ENCODE data around the gene MPLKIP.
"Not testable (repeated sequence)": the region's sequence is repeated elsewhere in the genome, so short reads cannot be mapped to it uniquely, and the experiment has no call there.

The MPLKIP gene

DNA sequence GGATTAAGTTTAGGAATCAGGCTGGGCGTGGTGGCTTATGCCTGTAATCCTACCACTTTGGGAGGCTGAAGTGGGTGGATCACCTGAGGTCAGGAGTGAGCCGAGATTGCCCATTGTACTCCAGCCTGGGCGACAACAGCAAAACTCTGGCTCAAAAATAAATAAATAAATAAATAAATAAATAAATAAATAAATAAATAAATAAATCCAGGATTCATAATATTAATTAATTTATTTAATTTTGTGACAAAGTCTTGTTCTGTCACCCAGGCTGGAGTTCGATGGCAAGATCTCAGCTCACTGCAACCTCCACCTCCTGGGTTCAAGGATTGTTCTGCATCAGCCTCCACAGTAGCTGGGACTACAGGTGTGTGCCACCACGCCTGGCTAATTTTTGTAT is 4.6 kb upstream of the MPLKIP start:
- POLR2A ChIA-PET = no interaction called here
- CTCF ChIA-PET = no interaction called here
- DNase-seq (ENCODE audit: extremely low spot score) = no peak
- TF ChIP-seq, protein P1, sequence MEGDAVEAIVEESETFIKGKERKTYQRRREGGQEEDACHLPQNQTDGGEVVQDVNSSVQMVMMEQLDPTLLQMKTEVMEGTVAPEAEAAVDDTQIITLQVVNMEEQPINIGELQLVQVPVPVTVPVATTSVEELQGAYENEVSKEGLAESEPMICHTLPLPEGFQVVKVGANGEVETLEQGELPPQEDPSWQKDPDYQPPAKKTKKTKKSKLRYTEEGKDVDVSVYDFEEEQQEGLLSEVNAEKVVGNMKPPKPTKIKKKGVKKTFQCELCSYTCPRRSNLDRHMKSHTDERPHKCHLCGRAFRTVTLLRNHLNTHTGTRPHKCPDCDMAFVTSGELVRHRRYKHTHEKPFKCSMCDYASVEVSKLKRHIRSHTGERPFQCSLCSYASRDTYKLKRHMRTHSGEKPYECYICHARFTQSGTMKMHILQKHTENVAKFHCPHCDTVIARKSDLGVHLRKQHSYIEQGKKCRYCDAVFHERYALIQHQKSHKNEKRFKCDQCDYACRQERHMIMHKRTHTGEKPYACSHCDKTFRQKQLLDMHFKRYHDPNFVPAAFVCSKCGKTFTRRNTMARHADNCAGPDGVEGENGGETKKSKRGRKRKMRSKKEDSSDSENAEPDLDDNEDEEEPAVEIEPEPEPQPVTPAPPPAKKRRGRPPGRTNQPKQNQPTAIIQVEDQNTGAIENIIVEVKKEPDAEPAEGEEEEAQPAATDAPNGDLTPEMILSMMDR (IDR thresholded peaks at IDR 0.05; ENCODE audit: control extremely low read depth, extremely low read depth, low read depth, missing control alignments) = no peak

DNA sequence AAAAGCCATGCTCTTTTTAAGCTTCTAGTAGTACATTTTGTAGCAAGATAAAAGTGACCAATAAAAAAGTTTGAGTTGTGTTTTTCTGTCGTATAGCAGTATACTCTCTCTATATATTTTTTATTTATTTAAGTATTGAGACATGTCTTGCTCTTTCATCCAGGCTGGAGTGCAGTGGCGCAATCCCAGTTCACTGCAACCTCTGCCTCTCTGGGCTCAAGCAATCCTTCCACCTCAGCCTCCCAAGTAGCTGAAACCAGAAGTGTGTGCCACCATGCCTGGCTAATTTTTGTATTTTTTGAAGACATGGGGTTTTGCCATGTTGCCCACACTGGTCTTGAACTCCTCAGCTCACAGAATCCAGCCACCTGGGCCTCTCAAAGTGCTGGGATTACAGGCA is 3.1 kb upstream of the MPLKIP start:
- no peak for DNase-seq (ENCODE audit: extremely low spot score)
- ChIA-PET POLR2A (no interaction called here), CTCF (no interaction called here)
- TF ChIP-seq, protein P1 (IDR thresholded peaks at IDR 0.05; ENCODE audit: control extremely low read depth, extremely low read depth, low read depth, missing control alignments) = no peak

DNA sequence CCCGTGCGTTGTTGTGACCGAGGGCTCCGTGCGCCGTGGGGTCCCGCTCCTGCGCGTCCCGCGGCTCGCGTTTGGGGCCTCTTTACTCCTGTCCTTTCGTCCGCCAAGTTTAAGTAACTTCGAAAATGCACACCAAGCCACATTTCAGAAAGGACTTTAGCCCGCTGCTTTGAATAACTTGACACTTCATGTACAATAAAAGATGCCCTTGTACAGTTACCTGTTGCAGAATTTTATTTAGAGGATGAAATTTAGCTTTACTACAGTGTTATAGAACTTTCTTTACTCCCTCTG is 842 bp upstream of the MPLKIP start:
- DNase-seq (ENCODE audit: extremely low spot score) = no peak
- CTCF ChIA-PET = interaction anchor here (0.9 to 4.1 kb wide), 23 partner anchors 8 to 560 kb away, joined by 3 to 20 read pairs (median 5); no protein-coding TSS in a partner anchor
- POLR2A ChIA-PET = interaction anchor here (0.9 kb wide), 1 partner anchor 22 kb away, joined by 3 read pairs; no protein-coding TSS in a partner anchor
- TF ChIP-seq, protein P1 (IDR thresholded peaks at IDR 0.05; ENCODE audit: control extremely low read depth, extremely low read depth, low read depth, missing control alignments) = no peak

DNA sequence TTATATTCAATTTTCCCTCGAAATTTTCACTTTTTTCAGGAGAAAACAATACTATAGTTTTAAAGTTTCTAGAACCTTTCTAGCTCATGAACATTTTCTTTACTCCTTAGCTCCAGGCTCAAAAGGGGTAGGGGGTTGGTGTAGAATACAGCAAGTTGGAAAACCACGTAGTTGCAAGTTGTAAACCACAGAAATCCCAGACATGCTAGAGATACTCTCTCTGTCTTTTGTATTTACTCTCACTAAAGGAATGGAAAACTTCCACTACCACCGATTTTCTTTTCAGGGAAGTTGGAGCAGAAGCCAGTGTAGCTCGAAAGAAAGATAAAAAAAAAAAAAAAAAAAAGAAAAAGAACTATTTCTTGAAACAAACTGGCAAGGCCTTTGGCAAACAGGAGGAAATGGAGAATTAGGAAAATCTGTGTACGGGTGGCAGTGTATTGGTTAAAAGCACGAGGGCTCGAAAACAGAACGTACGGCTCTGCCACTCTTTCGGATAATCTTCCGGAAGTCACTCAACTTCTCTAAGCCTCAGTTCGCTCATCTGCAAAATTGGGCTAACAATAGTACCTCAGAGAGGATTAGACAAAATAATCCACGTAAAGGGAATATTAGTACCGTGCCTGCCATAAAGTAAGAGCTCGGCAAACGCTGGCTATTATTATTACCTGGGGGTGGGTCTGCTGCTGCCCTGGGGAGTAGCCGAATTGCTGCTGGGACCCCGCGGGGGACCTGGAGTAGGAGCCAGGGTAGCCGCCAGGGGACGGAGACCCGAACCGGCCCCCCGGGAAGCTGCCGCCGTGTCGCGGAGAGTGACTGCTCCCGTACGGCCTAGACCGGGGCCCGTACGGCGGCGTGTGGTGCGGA is 628 bp downstream of the MPLKIP start:
- ChIA-PET CTCF (interaction anchor here (0.5 to 4.1 kb wide), 22 partner anchors 10 to 705 kb away, joined by 3 to 20 read pairs (median 5); no protein-coding TSS in a partner anchor), POLR2A (interaction anchor here (0.7 kb wide), 1 partner anchor 1735 kb away, joined by 4 read pairs; no protein-coding TSS in a partner anchor)
- DNase-seq (ENCODE audit: extremely low spot score) = no peak
- TF ChIP-seq, protein P1 (IDR thresholded peaks at IDR 0.05; ENCODE audit: control extremely low read depth, extremely low read depth, low read depth, missing control alignments) = no peak

DNA sequence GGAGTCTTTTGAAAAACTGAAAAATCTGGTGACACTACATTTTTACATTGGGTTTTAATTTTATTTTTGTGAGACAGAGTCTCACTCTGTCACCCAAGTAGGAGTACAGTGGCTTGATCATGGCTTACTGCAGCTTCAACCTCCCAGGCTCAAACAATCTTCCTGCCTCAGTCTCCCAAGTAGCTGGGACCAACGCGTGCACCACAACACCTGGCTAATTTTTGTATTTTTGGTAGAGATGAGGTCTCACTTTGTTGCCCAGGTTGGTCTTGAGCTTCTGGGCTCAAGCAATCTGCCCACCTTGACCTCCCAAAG is 11.5 kb downstream of the MPLKIP start:
- no peak for DNase-seq (ENCODE audit: extremely low spot score)
- POLR2A ChIA-PET = no interaction called here
- TF ChIP-seq, protein P1 (IDR thresholded peaks at IDR 0.05; ENCODE audit: control extremely low read depth, extremely low read depth, low read depth, missing control alignments) = no peak
- CTCF ChIA-PET = interaction anchor here (1.0 to 2.1 kb wide), 3 partner anchors 9 to 12 kb away, joined by 3 to 14 read pairs (median 4); partner anchors contain the start of genes MPLKIP and SUGCT

DNA sequence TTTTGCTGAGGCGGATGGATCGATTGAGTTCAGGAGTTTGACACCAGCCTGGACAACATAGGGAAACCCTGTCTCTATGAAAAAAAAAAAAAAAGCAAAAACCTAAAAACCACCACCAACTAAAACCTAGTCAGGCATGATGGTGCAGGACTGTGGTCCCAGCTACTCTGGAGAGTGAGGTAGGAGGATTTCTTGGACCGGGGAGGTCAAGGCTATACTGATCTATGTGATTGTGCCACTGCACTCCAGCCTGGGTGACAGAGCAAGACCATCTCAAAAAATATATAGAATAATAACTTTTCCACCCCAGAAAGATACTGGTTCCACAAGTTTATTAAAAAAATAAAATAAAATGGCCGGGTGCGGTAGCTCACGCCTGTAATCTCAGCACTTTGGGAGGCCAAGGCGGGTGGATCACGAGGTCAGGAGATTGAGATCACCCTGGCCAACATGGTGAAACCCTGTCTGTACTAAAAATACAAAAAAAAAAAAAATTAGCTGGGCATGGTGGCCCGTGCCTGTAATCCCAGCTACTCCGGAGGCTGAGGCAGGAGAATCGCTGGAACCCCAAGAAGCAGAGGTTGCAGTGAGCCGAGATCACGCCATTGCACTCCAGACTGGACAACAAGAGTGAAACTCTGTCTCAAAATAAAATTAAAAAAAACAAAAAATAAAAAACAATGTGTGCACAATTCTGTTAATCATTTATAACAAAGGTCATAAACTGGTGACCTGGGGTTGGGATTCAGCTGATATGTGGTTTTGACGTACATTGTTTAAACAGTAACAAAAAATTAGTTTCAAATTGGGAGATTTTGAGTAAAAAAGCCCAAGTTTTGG is 12.1 kb downstream of the MPLKIP start:
- CTCF ChIA-PET = interaction anchor here (1.0 to 2.1 kb wide), 3 partner anchors 9 to 12 kb away, joined by 3 to 14 read pairs (median 4); partner anchors contain the start of genes MPLKIP and SUGCT
- DNase-seq (ENCODE audit: extremely low spot score); POLR2A ChIA-PET: not testable (repeated sequence)

All from GM10248 (cell line).